ENCODE data around the gene VGLL4. TPM values are rescaled to one million over a fixed set of nuclear protein-coding genes. Genes with fewer than 3 reads are reported as not detected.
A peak's percentile ranks its signal among the peaks of the same experiment; 100 is the strongest.

Gene VGLL4
- total RNA-seq, 6 donors from 2014 or later, result 46.5 to 93.6 (median 60.1) TPM

DNA sequence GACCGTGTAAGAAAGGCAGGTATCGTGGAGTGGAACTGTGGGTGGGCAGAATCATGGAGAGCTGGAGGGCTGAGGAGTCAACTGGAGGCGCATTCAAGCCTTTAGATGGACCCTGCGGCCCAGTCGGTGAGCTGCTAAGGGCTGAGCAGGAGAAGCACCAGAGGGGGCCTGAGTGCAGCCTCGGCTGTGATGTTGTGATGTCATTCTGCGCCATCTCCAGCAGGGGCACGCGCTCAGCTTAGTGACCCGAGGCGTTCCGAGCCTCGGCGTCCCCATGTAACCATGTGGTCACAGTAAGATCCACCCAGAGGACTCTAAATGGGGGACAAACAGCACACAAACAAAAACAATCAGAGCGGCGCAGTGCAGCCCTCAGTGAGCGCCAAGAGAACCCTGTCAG is 76.8 kb downstream of the VGLL4 start:
- Histone ChIP-seq H3K27ac (no peak overlapping the region), H3K4me3 (no peak overlapping the region), H3K9me3 (no peaks in the 10 kb centered on the region), H3K27me3 (no peaks in the 10 kb centered on the region), H3K4me1 (peaks cover 14 to 51% (median 28%) of the 10 kb centered on the region in 4 donors), H3K36me3 (peaks cover 0 to 47% (median 24%) of the 10 kb centered on the region in 4 donors)
- 91 to 93% methylated on average over 15 to 17 of the region's 17 CpGs for WGBS, 2 donors
- TF ChIP-seq POLR2A (IDR thresholded peaks at IDR 0.05), result no peak
- no peak for TF ChIP-seq CTCF (IDR thresholded peaks at IDR 0.05)
- TF ChIP-seq EP300 (IDR thresholded peaks at IDR 0.05), result no peak
- no peak for TF ChIP-seq POLR2AphosphoS5 (IDR thresholded peaks at IDR 0.05)
- no peak for ATAC-seq (ENCODE audit: low FRiP score in 2 of 2)
- DNase-seq, result no peak

- Histone ChIP-seq H3K27me3 (no peaks in the 10 kb centered on the region), H3K9me3 (no peaks in the 10 kb centered on the region), H3K4me1 (peaks cover 12 to 53% (median 29%) of the 10 kb centered on the region in 4 donors), H3K27ac (no peak overlapping the region), H3K36me3 (peaks cover 0 to 47% (median 24%) of the 10 kb centered on the region in 4 donors), H3K4me3 (no peak overlapping the region)
- DNase-seq (peak in 1 of 2 donors; percentile 41), ATAC-seq (ENCODE audit: low FRiP score in 2 of 2) (no peak)
- WGBS, 2 donors, result 96% methylated on average over 20 of the region's 20 CpGs
- TF ChIP-seq EP300 (IDR thresholded peaks at IDR 0.05) (no peak), CTCF (IDR thresholded peaks at IDR 0.05) (no peak)
Measured at GRCh38 chr3:11566478-11566877, 77.2 kb downstream of the VGLL4 start.

DNA sequence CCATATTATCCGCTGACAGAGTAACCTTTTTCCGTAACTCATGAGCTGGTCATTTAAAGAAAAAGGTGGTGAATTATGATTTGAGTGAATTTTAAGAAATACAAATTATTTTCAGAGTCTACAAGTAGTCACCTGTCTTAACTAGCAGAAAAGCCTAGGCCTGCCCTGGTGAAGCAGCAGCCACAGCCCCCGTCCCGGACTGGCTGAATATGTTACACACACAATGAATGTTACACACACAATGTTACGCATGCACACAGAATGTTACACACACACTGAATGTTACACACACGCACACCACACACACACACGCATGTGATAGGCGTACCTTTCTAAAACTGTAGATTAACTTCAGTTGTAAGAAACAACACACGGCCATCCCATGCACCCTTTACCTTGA is 77.8 kb downstream of the VGLL4 start:
- Histone ChIP-seq H3K36me3 (peaks cover 0 to 47% (median 24%) of the 10 kb centered on the region in 4 donors), H3K27ac (no peak overlapping the region), H3K27me3 (no peaks in the 10 kb centered on the region), H3K4me3 (no peak overlapping the region), H3K9me3 (no peaks in the 10 kb centered on the region), H3K4me1 (peaks cover 11 to 53% (median 28%) of the 10 kb centered on the region in 4 donors)
- DNase-seq (no peak), ATAC-seq (ENCODE audit: low FRiP score in 2 of 2) (no peak)
- 95 to 97% methylated on average over 9 of the region's 9 CpGs for WGBS, 2 donors
- TF ChIP-seq POLR2AphosphoS5 (IDR thresholded peaks at IDR 0.05), result no peak
- no peak for TF ChIP-seq EP300 (IDR thresholded peaks at IDR 0.05)
- TF ChIP-seq CTCF (IDR thresholded peaks at IDR 0.05), result no peak

DNA sequence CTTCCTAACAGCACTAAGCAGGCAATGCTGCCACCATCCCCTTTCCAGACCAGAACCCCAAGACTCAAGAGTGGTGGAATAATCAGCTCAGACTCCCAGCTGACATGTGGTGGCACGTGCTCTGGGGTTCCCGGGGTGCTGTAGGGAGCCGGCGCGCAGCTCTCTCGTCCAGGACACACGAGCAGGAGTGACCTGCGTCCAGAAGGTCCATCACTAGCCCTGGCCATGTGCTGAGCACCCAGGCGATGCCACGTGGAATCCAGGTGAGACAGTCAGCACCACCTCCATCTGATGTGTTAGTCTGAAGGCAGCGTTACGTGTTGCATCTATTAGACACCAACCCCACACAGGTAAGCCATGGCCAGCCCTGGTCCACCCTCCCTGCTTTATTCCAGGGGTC is 78.2 kb downstream of the VGLL4 start:
- H3K4me1 ChIP-seq, result peaks cover 14 to 53% (median 27%) of the 10 kb centered on the region in 4 donors
- no peaks in the 10 kb centered on the region for H3K27me3 ChIP-seq
- peaks cover 0 to 47% (median 24%) of the 10 kb centered on the region in 4 donors for H3K36me3 ChIP-seq
- H3K27ac ChIP-seq, result no peak overlapping the region
- no peak overlapping the region for H3K4me3 ChIP-seq
- WGBS, 2 donors, result 94 to 99% methylated on average over 2 to 12 of the region's 12 CpGs
- ATAC-seq (ENCODE audit: low FRiP score in 2 of 2), result no peak
- DNase-seq, result peak in 1 of 2 donors; percentile 60
- H3K9me3 ChIP-seq, result no peaks in the 10 kb centered on the region
- TF ChIP-seq POLR2AphosphoS5 (IDR thresholded peaks at IDR 0.05) (no peak), CTCF (IDR thresholded peaks at IDR 0.05) (no peak), EP300 (IDR thresholded peaks at IDR 0.05) (no peak), POLR2A (IDR thresholded peaks at IDR 0.05) (no peak)

- Histone ChIP-seq H3K27ac (no peak overlapping the region), H3K4me3 (no peak overlapping the region), H3K27me3 (no peaks in the 10 kb centered on the region), H3K36me3 (peaks cover 0 to 47% (median 24%) of the 10 kb centered on the region in 4 donors), H3K9me3 (no peaks in the 10 kb centered on the region), H3K4me1 (peaks cover 14 to 53% (median 27%) of the 10 kb centered on the region in 4 donors)
- no peak for DNase-seq
- WGBS, 2 donors, result 90 to 91% methylated on average over 15 to 16 of the region's 16 CpGs
- TF ChIP-seq CTCF (IDR thresholded peaks at IDR 0.05), result no peak
- no peak for TF ChIP-seq POLR2A (IDR thresholded peaks at IDR 0.05)
- TF ChIP-seq POLR2AphosphoS5 (IDR thresholded peaks at IDR 0.05), result no peak
- TF ChIP-seq EP300 (IDR thresholded peaks at IDR 0.05), result no peak
- ATAC-seq (ENCODE audit: low FRiP score in 2 of 2), result no peak
Measured at GRCh38 chr3:11565072-11565471, 78.6 kb downstream of the VGLL4 start.
